HepG2 (cell line): Measurements from ENCODE around the gene SYPL1. TPM values are rescaled to one million over a fixed set of nuclear protein-coding genes. Genes with fewer than 3 reads are reported as not detected.

Experiments used
- ATAC-seq: fragments of 200-7000 bp; cut with Tn5 transposase; 3 replicates; pipeline ENCODE4 v1.9.1; 2020; ENCODE audit warnings: mild to moderate bottlenecking, moderate library complexity
- BruUV-seq: library from RNA; stranded (reverse); fragments of 400-500 nt; replicated peaks from 2 replicates; lab custom pipeline; 2021; lab: Mats Ljungman, UMichigan
- CTCF ChIA-PET: fragments of 300-600 bp; formaldehyde crosslinking; extraction: SDS; loops from one replicate; lab custom pipeline; 2021; ENCODE audit warnings: low total read pairs, inconsistent platforms, low intra/inter-chr PET ratio; lab: Yijun Ruan, JAX
- POLR2A ChIA-PET: fragments of 350-600 bp; sonication (Branson Sonifier 250); formaldehyde crosslinking; loops from one replicate; lab custom pipeline; 2020; ENCODE audit warnings: antibody characterized with exemption, inconsistent platforms; lab: Yijun Ruan, JAX
- DNase-seq: peaks from one replicate; pipeline ENCODE4 v3.0.0-alpha.2; 2015; ENCODE audit warnings: low spot score
- FAIRE-seq: peaks from 3 replicates; lab custom pipeline; 2011; peaks lifted over from hg19 to GRCh38; lab: Jason Lieb, UNC
- H2AFZ ChIP-seq: one replicate; pipeline ENCODE4 v1.6.1; 2011; ENCODE audit warnings: low read length, inconsistent platforms
- H3K27ac ChIP-seq: fragments of 300-600 bp; 3 replicates; pipeline ENCODE4 v1.8.0; 2011; ENCODE audit warnings: mixed run types, mild to moderate bottlenecking, mixed read lengths, low read length, inconsistent platforms; ENCODE audit not compliant: insufficient read depth; ENCODE audit errors: extremely low read length
- H3K27me3 ChIP-seq, 2 experiments: fragments of 200-600 bp in 1 of 2; 2 replicates in 1 of 2; 3 replicates in 1 of 2; pipeline versions ENCODE4 v1.6.0 to v1.8.0; 2011; ENCODE audit warnings: low read length in 2 of 2, mild to moderate bottlenecking in 2 of 2, moderate library complexity in 2 of 2, inconsistent platforms in 1 of 2; ENCODE audit not compliant: insufficient read depth in 2 of 2, control insufficient read depth in 1 of 2
- H3K36me3 ChIP-seq, 2 experiments: fragments of 200-600 bp in 1 of 2; replicated peaks in 1 of 2; 2 replicates in 1 of 2; 3 replicates in 1 of 2; pipeline versions ENCODE4 v1.5.1 to v1.8.0; 2011; ENCODE audit warnings: low read length in 2 of 2, inconsistent platforms in 1 of 2; ENCODE audit not compliant: insufficient read depth in 2 of 2, control insufficient read depth in 1 of 2
- H3K4me1 ChIP-seq: 2 replicates; pipeline ENCODE4 v1.5.1; 2012; ENCODE audit warnings: low read length, inconsistent platforms; ENCODE audit not compliant: insufficient read depth
- H3K4me2 ChIP-seq: 2 replicates; pipeline ENCODE4 v1.6.0; 2011; ENCODE audit warnings: low read depth, low read length, inconsistent platforms
- H3K4me3 ChIP-seq, 3 experiments: fragments of 200-600 bp in 1 of 3; sonication (generic), shearing (Covaris generic) in 1 of 3; replicated peaks in 1 of 3; 2 replicates each; pipeline ENCODE4 v1.5.1; 2011 to 2016; ENCODE audit warnings: low read length in 3 of 3, inconsistent platforms in 2 of 3, low read depth in 2 of 3, mild to moderate bottlenecking in 2 of 3, control low read depth in 1 of 3, mixed read lengths in 1 of 3; ENCODE audit not compliant: insufficient read depth in 1 of 3
- H3K79me2 ChIP-seq: one replicate; pipeline ENCODE4 v1.6.1; 2011; ENCODE audit warnings: low read length, inconsistent platforms; ENCODE audit not compliant: insufficient read depth
- H3K9ac ChIP-seq: 2 replicates; pipeline ENCODE4 v1.6.0; 2011; ENCODE audit warnings: mild to moderate bottlenecking, low read depth, low read length, inconsistent platforms; ENCODE audit not compliant: insufficient read depth
- H3K9me3 ChIP-seq: 2 replicates; pipeline ENCODE4 v1.5.1; 2012; ENCODE audit warnings: mild to moderate bottlenecking, low read length
- H4K20me1 ChIP-seq: 2 replicates; pipeline ENCODE4 v1.6.0; 2011; ENCODE audit warnings: inconsistent platforms, mild to moderate bottlenecking, low read length, moderate library complexity; ENCODE audit not compliant: insufficient read depth
- DPF2 ChIP-seq: sonication (generic); formaldehyde crosslinking; IDR thresholded peaks from 2 replicates; pipeline ENCODE4 v1.4.0; 2020; ENCODE audit warnings: mild to moderate bottlenecking, low read depth, missing genetic modification reagents, borderline replicate concordance
- HIVEP1 ChIP-seq: sonication (generic); formaldehyde crosslinking; IDR thresholded peaks from 2 replicates; pipeline ENCODE4 v1.4.0; 2020; ENCODE audit warnings: mild to moderate bottlenecking, missing genetic modification reagents
- NFIC ChIP-seq: IDR thresholded peaks from 2 replicates; pipeline ENCODE4 v1.6.1; 2012; ENCODE audit warnings: mild to moderate bottlenecking, low read length, inconsistent platforms
- NFKBIZ ChIP-seq: IDR thresholded peaks from 2 replicates; pipeline ENCODE4 v1.6.1; 2018; ENCODE audit warnings: missing genetic modification reagents, missing compliant biosample characterization
- PAX8 ChIP-seq: sonication (generic); formaldehyde crosslinking; IDR thresholded peaks from 2 replicates; pipeline ENCODE4 v1.8.0; 2022; ENCODE audit warnings: mild to moderate bottlenecking, missing genetic modification reagents, borderline replicate concordance
- RXRA ChIP-seq: sonication (generic); formaldehyde crosslinking; IDR thresholded peaks from 2 replicates; pipeline ENCODE4 v1.5.1; 2020; ENCODE audit warnings: missing genetic modification reagents
- TAF15 ChIP-seq: fragments of 200-400 bp; formaldehyde crosslinking; IDR thresholded peaks from one replicate; pipeline ENCODE4 v1.6.1; 2018; ENCODE audit warnings: mild to moderate bottlenecking, low read depth, low read length; ENCODE audit not compliant: poor library complexity, severe bottlenecking
- ZNF350 ChIP-seq: sonication (generic); formaldehyde crosslinking; IDR thresholded peaks from 2 replicates; pipeline ENCODE4 v1.4.0; 2020; ENCODE audit warnings: mild to moderate bottlenecking, low read depth, missing genetic modification reagents, borderline replicate concordance
- ZNF431 ChIP-seq: sonication (generic); formaldehyde crosslinking; IDR thresholded peaks from 2 replicates; pipeline ENCODE4 v1.9.0; 2022; ENCODE audit warnings: missing genetic modification reagents, low read depth, mild to moderate bottlenecking, borderline replicate concordance
- ZNF557 ChIP-seq: sonication (generic); formaldehyde crosslinking; IDR thresholded peaks from 2 replicates; pipeline ENCODE4 v1.4.0; 2020; ENCODE audit warnings: missing genetic modification reagents
- WGBS: methylation state at CpG from one replicate; pipeline ENCODE4 v1.1.6; 2017; ENCODE audit warnings: low lambda C conversion rate; 5-methylcytosine and 5-hydroxymethylcytosine counted together
- in situ Hi-C: cut with HindIII; loops from 2 replicates; pipeline ENCODE4 v1.10.0; 2017; ENCODE audit warnings: low pct_unique_long_range_greater_than_20kb; ENCODE audit not compliant: extremely low pct_ligation_motif_present
- intact Hi-C: fragments of 100-400 bp; cut with micrococcal nuclease; formaldehyde crosslinking; loops from one replicate; pipeline ENCODE4 v1.10.0; 2022; ENCODE audit not compliant: unreplicated experiment
- polyA plus RNA-seq, 8 experiments: library from polyadenylated mRNA; depleted of rRNA in 3 of 8; stranded (reverse) in 7 of 8; unstranded in 1 of 8; fragments of >200 nt; fragmentation: Illumina TruSeq in 4 of 8; extraction: Trizol in 4 of 8; gene quantifications; 2 replicates each; pipeline versions ENCODE4 v1.2.1 to v1.2.3, GENCODE V29; 2011 to 2016; ENCODE audit warnings: low read depth in 4 of 8, missing spikeins in 1 of 8, mixed read lengths in 1 of 8; ENCODE audit not compliant: insufficient read depth in 1 of 8
- total RNA-seq, 5 experiments: library from RNA; depleted of rRNA; stranded (reverse); fragments of >200 nt; fragmentation: Illumina TruSeq; extraction: Trizol; gene quantifications; 2 replicates each; pipeline ENCODE4 v1.2.3, GENCODE V29; 2016; ENCODE audit warnings: low read depth in 1 of 5
- TF ChIP-seq, protein P1 (sequence below): sonication (generic); formaldehyde crosslinking; IDR thresholded peaks from 2 replicates; pipeline ENCODE4 v1.5.0; 2020; ENCODE audit warnings: mild to moderate bottlenecking, missing genetic modification reagents
- TF ChIP-seq, protein P2 (sequence below): sonication (generic); formaldehyde crosslinking; IDR thresholded peaks from 2 replicates; pipeline ENCODE4 v1.5.0; 2020; ENCODE audit warnings: mild to moderate bottlenecking, missing genetic modification reagents, borderline replicate concordance
- TF ChIP-seq, protein P3 (sequence below): sonication (generic); formaldehyde crosslinking; IDR thresholded peaks from 2 replicates; pipeline ENCODE4 v1.4.0; 2020; ENCODE audit warnings: low read depth, mild to moderate bottlenecking, missing genetic modification reagents

Gene SYPL1
- total and polyA plus RNA-seq, 2 of the 13 experiments (the other 11 are each of a cell fraction or from before 2014, with no cell fraction given): 27.5 to 40.2 TPM

DNA sequence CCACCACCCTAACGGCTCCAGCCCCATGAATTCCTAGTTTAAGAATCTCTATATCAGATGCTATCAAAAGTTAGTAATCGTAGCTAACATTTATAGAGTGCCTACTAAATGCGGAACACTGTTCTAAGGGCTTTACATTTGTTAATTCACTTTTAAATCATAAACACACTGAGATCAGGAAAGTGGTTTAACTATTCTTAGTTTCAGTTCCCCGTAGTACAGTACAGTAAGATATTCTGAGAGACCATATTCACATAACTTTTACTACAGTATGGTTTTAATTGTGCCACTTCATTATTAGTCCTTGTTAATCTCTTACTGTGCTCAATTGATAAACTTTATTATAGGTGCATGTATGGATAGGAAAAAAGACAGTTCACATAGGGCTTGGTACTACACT lies 22.5 kb downstream of the SYPL1 start:
- Histone ChIP-seq H3K4me3 (no peak overlapping the region), H3K79me2 (no peaks in the 10 kb centered on the region), H3K9me3 (no peaks in the 10 kb centered on the region), H3K9ac (no peak overlapping the region), H3K4me1 (no peaks in the 10 kb centered on the region), H3K36me3 (peaks cover 5 to 21% of the 10 kb centered on the region in 2 experiments; a peak in 2 of 5 replicates), H3K4me2 (no peak overlapping the region), H3K27ac (no peak overlapping the region), H2AFZ (no peak overlapping the region), H4K20me1 (no peaks in the 10 kb centered on the region), H3K27me3 (no peaks in the 10 kb centered on the region)
- ATAC-seq: no peak
- in situ Hi-C loops (no loop called here), intact Hi-C loops (no loop called here)
- no peak for DNase-seq
- CTCF ChIA-PET: no interaction called here
- 96% methylated on average over 4 of the region's 4 CpGs for WGBS
- POLR2A ChIA-PET: no interaction called here
- BruUV-seq: no TSS peak
- FAIRE-seq: no peak
- no peak for TF ChIP-seq HIVEP1 (CRISPR knock-in tag)
- no peak for TF ChIP-seq ZNF350
- TF ChIP-seq DPF2 (CRISPR knock-in tag): no peak
- TF ChIP-seq, protein P1, sequence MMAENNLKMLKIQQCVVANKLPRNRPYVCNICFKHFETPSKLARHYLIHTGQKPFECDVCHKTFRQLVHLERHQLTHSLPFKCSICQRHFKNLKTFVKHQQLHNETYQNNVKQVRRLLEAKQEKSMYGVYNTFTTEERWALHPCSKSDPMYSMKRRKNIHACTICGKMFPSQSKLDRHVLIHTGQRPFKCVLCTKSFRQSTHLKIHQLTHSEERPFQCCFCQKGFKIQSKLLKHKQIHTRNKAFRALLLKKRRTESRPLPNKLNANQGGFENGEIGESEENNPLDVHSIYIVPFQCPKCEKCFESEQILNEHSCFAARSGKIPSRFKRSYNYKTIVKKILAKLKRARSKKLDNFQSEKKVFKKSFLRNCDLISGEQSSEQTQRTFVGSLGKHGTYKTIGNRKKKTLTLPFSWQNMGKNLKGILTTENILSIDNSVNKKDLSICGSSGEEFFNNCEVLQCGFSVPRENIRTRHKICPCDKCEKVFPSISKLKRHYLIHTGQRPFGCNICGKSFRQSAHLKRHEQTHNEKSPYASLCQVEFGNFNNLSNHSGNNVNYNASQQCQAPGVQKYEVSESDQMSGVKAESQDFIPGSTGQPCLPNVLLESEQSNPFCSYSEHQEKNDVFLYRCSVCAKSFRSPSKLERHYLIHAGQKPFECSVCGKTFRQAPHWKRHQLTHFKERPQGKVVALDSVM (CRISPR knock-in tag): no peak
- TF ChIP-seq PAX8 (CRISPR knock-in tag): no peak
- TF ChIP-seq ZNF557 (CRISPR knock-in tag): no peak
- no peak for TF ChIP-seq RXRA
- no peak for TF ChIP-seq TAF15
- TF ChIP-seq, protein P2, sequence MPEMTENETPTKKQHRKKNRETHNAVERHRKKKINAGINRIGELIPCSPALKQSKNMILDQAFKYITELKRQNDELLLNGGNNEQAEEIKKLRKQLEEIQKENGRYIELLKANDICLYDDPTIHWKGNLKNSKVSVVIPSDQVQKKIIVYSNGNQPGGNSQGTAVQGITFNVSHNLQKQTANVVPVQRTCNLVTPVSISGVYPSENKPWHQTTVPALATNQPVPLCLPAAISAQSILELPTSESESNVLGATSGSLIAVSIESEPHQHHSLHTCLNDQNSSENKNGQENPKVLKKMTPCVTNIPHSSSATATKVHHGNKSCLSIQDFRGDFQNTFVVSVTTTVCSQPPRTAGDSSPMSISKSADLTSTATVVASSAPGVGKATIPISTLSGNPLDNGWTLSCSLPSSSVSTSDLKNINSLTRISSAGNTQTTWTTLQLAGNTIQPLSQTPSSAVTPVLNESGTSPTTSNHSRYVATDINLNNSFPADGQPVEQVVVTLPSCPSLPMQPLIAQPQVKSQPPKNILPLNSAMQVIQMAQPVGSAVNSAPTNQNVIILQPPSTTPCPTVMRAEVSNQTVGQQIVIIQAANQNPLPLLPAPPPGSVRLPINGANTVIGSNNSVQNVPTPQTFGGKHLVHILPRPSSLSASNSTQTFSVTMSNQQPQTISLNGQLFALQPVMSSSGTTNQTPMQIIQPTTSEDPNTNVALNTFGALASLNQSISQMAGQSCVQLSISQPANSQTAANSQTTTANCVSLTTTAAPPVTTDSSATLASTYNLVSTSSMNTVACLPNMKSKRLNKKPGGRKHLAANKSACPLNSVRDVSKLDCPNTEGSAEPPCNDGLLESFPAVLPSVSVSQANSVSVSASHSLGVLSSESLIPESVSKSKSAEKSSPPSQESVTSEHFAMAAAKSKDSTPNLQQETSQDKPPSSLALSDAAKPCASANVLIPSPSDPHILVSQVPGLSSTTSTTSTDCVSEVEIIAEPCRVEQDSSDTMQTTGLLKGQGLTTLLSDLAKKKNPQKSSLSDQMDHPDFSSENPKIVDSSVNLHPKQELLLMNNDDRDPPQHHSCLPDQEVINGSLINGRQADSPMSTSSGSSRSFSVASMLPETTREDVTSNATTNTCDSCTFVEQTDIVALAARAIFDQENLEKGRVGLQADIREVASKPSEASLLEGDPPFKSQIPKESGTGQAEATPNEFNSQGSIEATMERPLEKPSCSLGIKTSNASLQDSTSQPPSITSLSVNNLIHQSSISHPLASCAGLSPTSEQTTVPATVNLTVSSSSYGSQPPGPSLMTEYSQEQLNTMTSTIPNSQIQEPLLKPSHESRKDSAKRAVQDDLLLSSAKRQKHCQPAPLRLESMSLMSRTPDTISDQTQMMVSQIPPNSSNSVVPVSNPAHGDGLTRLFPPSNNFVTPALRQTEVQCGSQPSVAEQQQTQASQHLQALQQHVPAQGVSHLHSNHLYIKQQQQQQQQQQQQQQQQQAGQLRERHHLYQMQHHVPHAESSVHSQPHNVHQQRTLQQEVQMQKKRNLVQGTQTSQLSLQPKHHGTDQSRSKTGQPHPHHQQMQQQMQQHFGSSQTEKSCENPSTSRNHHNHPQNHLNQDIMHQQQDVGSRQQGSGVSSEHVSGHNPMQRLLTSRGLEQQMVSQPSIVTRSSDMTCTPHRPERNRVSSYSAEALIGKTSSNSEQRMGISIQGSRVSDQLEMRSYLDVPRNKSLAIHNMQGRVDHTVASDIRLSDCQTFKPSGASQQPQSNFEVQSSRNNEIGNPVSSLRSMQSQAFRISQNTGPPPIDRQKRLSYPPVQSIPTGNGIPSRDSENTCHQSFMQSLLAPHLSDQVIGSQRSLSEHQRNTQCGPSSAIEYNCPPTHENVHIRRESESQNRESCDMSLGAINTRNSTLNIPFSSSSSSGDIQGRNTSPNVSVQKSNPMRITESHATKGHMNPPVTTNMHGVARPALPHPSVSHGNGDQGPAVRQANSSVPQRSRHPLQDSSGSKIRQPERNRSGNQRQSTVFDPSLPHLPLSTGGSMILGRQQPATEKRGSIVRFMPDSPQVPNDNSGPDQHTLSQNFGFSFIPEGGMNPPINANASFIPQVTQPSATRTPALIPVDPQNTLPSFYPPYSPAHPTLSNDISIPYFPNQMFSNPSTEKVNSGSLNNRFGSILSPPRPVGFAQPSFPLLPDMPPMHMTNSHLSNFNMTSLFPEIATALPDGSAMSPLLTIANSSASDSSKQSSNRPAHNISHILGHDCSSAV: no peak
- TF ChIP-seq, protein P3, sequence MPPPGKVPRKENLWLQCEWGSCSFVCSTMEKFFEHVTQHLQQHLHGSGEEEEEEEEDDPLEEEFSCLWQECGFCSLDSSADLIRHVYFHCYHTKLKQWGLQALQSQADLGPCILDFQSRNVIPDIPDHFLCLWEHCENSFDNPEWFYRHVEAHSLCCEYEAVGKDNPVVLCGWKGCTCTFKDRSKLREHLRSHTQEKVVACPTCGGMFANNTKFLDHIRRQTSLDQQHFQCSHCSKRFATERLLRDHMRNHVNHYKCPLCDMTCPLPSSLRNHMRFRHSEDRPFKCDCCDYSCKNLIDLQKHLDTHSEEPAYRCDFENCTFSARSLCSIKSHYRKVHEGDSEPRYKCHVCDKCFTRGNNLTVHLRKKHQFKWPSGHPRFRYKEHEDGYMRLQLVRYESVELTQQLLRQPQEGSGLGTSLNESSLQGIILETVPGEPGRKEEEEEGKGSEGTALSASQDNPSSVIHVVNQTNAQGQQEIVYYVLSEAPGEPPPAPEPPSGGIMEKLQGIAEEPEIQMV (CRISPR knock-in tag): no peak
- TF ChIP-seq ZNF431 (CRISPR knock-in tag): no peak
- no peak for TF ChIP-seq NFKBIZ (CRISPR knock-in tag)
- no peak for TF ChIP-seq NFIC
